HG03520 (cell line): Measurements from ENCODE around the gene DNALI1.
"Not testable (repeated sequence)": the region's sequence is repeated elsewhere in the genome, so short reads cannot be mapped to it uniquely, and the experiment has no call there.

Source experiments
- ATAC-seq: cut with Tn5 transposase; IDR thresholded peaks from one replicate; pipeline ENCODE4 v1.9.1; 2021; ENCODE audit warnings: mild to moderate bottlenecking, moderate library complexity; ENCODE audit not compliant: unreplicated experiment

DNALI1 gene

DNA sequence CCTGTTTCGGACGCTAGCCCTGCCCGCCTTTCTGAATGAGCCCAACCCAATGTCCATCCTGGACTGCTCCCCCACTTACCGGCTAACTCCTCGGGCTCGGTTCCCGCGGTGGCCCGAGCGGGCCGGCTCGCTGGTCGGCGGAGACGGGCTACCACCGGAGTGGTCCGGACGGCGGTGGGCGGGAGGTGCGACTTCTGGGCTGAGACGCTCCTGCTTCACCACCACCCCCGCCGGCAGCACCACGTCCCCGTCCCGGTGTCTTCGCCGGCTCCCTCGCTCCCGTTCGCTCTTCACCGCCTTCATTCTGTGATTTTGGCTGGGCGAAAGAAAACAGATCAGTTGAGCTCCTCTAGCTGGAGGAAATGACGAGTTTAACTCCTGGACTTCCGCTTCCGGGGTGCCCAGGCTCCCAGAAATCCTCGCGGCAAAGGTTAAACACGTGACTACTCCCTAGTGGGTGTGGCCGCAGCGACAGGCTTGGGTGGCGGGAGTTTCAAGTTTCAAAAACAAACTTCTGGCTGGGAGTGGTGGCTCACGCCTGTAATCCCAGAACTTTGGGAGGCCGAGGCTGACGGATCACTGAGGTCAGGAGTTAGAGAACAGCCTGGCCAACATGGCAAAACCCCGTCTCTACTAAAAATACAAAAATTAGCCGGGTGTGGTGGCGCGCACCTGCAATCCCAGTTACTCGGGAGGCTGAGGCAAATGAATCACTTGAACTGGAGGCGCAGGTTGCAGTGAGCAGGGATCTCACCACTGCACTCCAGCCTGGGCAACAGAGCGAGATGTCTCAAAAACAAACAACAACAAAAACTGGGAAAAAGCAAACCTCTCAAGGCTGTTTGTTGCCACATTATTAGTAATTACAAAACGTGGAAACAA, 2.6 kb upstream of the DNALI1 start, which contains the start of gene SNIP1:
Gene SNIP1 (minus strand): TSS at position 367 of the 882 bp plus-strand sequence. CDS start 64 bp downstream, at position 303.
- peak; percentile 85 for ATAC-seq

- no peak for ATAC-seq
Observed at GRCh38 chr1:37557402-37557801, 662 bp downstream of the DNALI1 start.

DNA sequence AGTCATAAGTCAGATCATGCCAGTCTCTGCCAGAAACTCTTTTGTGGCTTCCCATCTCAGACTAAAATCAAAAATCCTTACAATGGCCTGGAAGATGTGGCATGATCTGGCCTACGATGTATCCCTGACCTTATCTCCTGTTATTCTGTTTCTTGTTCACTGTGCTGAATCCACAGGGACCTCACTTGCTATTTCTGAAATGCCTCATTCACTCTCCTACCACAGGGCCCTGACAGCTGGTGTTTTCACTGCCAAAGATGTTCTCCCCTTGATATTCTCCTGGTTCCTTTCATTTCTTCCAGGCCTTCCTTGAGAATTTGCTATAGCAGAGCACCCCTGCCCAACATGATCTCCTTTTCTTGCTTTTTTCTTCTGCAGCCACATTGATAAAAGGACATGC, 1.7 kb downstream of the DNALI1 start:
- ATAC-seq = no peak

DNA sequence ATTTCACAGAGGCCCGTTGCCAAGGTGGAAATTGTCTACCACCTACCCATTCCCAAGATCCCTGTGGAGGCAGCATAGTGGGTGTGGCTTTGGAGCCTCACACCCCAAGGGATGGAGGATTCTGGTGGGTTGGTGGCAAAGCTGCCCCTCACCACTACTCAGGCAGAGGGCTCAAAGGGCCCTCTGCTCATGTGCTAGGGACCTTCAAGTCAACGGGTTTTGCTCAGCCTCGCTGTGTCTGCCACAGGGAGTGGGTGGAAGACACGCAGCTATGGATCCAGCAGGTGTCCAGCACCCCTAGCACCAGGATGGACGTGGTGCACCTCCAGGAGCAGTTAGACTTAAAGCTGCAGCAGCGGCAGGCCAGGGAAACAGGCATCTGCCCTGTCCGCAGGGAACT, 2.3 kb downstream of the DNALI1 start:
- no peak for ATAC-seq

GRCh38 chr1:37559957-37560379, 3.2 kb downstream of the DNALI1 start:
- not testable (repeated sequence) for ATAC-seq

DNA sequence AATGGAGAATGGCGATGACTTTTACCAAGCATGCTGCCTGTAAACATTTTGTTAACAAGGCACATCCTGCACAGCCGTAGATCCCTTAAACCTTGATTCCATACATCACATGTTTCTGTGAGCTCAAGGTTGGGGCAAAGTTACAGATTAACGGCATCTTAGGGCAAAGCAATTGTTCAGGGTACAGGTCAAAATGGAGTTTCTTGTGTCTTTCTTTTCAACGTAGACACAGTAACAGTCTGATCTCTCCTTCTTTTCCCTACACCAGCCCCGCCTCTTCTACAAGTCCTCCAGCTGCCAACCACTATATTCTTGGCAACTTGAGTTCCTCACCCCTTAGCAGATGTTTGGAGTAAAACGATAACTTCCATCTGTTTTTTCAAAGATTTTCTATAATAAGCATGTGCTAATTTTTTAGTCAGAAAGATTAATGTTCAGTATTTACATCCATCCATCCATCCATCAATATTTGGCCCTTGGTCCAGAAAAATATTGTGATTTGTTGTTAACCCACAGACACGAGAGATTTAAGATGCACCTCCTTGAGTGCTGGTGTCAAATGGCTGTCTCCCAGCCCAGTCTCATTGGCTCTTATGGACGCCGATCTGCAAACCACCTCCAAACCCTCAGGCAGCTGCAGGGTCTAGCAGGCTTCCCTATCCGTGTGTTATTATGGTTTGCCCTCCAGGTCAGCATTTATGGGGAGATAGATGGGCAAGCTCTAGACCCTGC, 3.8 kb downstream of the DNALI1 start:
- no peak for ATAC-seq

- ATAC-seq = no peak
Observed at GRCh38 chr1:37561133-37562132, 4.7 kb downstream of the DNALI1 start.

GRCh38 chr1:37562984-37563383, 6.2 kb downstream of the DNALI1 start:
- no peak for ATAC-seq

DNA sequence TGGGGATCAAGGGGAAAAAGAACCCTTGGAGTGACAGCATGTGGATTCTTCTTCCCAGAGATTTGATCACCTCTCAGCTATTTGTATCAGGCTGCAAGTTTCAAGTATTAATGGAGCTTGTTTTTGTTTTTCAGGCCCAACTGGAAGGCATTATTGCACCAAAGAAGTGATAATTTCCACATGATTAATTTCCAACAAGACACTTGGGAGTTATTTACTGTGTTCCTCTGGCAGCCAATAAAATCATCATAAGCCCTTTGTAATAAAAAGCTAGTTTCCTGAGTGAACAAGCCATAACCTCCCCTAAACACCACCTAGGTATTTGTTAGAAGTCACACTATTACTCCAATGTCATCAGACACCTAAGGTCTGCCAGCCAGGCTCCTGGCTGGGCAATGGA, 8.2 kb downstream of the DNALI1 start:
- no peak for ATAC-seq

DNA sequence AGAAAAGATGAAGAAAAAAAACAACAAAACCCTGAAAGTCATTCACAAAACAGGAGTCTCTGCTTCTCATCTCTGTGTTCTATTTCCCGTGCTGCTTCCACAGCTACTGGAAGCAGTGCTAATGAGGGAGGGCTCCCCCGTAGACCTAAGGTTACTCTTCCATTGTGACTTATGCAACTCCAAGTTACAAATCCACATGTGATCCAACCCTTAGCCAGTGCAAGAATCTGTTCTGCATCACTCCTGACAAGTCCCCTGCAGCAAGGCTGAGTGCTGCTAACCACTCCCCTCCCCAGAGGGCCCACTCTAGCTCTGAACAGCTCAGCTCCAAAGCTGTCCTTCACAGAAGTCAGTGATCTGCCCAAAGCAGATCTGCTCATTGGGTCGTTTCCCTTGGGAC, 10.3 kb downstream of the DNALI1 start:
- ATAC-seq = no peak

DNA sequence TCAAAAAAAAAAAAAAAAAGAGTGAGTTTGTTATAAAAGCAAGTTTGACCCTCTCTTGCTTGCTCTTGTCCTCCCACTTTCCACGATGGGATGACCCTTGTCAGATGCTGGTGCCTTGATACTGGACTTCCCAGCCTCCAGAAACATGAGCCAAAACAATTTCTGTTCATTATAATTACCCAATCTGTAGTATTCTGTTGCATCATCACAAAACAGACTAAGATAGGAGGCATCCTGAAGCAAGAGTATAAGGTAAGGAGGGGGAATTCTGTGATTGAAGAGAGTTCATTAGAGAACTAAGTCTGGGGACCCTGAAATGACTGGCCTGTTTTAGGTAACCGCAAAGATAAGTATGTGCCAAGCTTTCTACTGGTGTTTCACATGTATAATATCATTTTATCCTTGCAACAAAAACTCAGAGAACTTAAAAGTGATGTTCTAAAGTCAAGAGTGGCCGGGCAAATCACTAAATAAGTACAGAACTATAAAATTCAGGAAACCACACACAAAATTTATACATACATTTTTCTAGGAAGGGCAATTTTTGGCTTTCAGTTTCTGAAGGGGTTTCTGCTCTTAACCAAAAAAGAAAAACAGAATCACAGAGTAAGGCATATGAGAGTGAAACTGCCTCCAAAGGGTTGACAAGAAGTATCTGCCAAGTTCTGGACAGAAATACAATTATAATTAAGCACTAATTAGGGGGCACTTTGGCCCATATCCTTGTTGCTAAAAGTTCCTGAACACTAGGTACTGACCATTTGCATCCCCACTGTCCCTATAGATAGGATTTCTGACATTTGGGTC, 14.0 kb downstream of the DNALI1 start:
- ATAC-seq = no peak

DNA sequence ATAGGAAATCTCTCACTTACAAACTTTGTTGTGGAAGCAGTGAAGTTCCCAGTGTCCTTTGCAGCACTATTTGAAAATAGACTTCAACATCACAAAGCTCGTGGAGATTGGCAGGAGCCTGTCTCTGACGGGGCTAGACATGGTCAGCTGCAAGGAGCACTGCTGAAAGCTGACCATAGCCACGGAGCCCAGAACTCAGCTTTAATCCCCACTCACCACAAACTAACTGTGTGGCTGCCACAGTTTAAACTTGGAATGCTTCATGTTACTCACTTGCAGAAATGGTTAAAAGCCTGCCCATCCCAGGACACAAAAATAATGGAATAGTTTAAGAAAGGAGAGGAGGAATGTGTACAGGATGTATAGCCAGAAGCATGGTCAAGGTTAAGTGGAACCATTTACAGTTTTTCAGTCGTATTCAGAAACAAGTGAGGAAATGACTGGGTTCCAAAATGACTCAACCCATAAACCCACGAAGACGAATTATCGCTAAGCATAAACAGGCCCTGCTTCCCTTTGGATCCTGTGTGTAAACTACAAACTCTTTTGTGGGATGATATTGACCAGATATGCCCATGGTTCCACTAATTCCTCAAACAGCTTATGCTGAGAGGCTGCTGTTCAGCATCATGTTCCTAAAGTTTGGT, 18.2 kb downstream of the DNALI1 start:
- no peak for ATAC-seq

- ATAC-seq = no peak
Observed at GRCh38 chr1:37575692-37576091, 19.0 kb downstream of the DNALI1 start.

DNA sequence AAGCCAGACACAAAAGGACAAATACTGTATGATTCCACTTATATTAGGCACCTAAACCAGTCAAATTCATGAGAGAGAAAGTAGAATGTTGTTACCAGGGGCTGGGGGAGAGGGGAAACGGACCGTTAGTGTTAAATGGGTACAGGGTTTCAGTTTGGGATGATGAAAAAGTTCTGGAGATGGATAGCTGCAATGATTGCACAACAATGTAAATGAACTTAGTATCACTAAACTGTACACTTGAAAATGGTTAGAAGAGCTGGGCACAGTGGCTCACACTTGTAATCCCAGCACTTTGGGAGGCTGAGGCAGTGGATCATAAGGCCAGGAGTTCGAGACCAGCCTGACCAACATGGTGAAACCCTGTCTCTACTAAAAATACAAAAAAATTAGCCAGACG, 27.8 kb downstream of the DNALI1 start:
- not testable (repeated sequence) for ATAC-seq

DNA sequence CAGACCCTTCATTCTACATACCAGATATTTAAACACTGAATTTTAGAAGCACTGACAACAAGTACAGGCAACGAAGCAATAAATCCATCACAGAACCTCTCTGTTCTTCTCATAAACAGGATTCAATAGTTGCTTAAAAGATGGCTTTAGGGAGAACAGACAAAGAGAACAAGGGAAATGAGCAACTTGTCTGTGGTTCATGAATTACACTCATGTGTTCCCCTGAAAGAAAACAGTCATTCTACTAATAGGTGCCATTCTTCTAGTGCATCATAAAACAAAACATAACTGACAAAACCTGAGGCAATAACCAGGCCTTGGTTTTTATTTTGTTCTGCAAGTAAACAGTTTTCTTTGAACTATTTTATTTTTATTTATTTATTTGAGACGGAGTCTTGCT, 32.2 kb downstream of the DNALI1 start:
- no peak for ATAC-seq

- no peak for ATAC-seq
Observed at GRCh38 chr1:37593726-37594125, 37.0 kb downstream of the DNALI1 start.

DNA sequence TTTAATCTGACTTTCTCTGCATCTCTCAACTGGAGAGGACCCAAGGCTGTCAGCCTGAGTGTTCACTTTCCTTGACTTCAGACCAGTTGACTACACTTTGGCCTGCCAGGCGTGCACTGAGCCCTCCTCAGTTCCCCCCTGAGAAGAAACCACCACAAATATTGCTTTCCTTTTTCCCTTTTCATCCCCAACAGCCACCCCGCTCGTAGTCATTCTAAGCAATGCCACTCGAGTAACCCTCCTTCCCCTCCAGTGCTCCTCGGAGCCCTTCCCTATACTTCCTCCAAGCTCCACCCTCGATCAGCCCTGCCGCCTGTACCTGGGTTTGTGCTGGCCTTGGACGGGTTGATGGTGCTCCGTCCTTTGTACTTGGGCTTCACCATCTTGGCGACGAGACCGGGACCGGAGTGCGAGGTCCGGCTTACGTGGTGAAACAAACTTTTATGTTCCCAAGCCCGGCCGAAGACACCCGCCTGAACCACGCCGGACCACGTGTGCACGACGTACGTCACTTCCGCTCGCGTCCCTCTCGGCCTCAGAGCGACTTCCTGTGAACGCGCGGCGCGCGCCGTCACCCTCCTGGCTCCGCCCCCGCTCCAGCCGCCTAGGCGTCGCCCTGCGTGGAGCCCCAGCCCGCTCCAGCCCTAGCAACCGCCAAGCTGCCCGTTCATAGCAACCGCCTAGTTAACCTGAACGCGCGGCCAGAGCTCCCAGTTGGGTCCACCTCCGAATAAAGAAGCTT, 38.9 kb downstream of the DNALI1 start, which contains the start of gene GNL2:
Gene GNL2 (minus strand): TSS at position 498 of the 742 bp plus-strand sequence. CDS start 115 bp downstream, at position 383.
- ATAC-seq = peak; percentile 92

DNA sequence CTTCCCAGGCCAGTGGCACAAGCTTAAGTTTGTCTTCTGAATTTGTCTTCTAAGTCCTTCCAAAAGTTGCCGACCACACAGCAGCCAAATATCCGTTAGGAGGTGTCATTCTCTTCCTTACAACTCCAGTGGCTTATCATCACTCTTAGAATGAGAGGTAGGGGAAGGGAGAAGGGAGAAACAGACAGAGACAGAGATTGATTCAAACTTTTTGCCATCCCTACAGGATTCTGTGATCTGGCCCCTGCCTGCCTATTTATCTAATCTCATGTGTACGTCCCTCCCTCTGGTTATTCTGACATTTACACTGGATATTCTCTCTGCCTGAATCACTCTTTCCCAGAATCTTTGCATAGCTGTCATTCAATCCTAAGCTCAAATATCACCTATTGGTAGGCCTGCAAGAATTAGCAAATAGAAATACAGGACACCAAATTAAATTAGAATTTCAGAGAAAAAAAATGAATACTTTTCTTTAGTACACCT, 39.5 kb downstream of the DNALI1 start:
- no peak for ATAC-seq
